ENCODE measurements around the gene GABBR2.

- TF ChIP-seq CTCF (conservative IDR thresholded peaks at IDR 0.05; ENCODE audit: low read depth, low read length) (no peak), EZH2 (IDR thresholded peaks at IDR 0.05; ENCODE audit: borderline replicate concordance, low read depth, low read length, poor library complexity, severe bottlenecking) (no peak)
These were observed 457.2 kb downstream of the GABBR2 start for GRCh38 chr9:98251551-98251950.

All from A673 (cell line).